IMR-90 (cell line): ENCODE measurements around the gene PROZ. TPM values are rescaled to one million over a fixed set of nuclear protein-coding genes. Genes with fewer than 3 reads are reported as not detected.

Experiments used
- ATAC-seq: fragments of 200-7000 bp; cut with Tn5 transposase; 2 replicates; pipeline ENCODE4 v1.9.1; 2020; ENCODE audit warnings: low read depth, mild to moderate bottlenecking, moderate library complexity
- BruUV-seq: library from RNA; stranded (reverse); fragments of 400-500 nt; replicated peaks from 2 replicates; lab custom pipeline; 2021; lab: Mats Ljungman, UMichigan
- CTCF ChIA-PET: fragments of 300-600 bp; formaldehyde crosslinking; extraction: SDS; loops from one replicate; lab custom pipeline; 2021; ENCODE audit warnings: antibody characterized with exemption; lab: Yijun Ruan, JAX
- POLR2A ChIA-PET: fragments of 300-600 bp; sonication (Branson Sonifier 250); formaldehyde crosslinking; loops from one replicate; lab custom pipeline; 2022; ENCODE audit warnings: antibody characterized with exemption; ENCODE audit not compliant: unreplicated experiment; lab: Charles Lee
- DNase-seq: peaks from one replicate; pipeline ENCODE4 v3.0.0; 2013
- H2AFZ ChIP-seq: replicated peaks from 2 replicates; pipeline ENCODE3; 2013; ENCODE audit warnings: low read length, mild to moderate bottlenecking; ENCODE audit not compliant: poor library complexity
- H2AK5ac ChIP-seq: 2 replicates; pipeline ENCODE4 v1.6.1; 2013; ENCODE audit warnings: low read depth, low read length, inconsistent platforms
- H2AK9ac ChIP-seq: replicated peaks from 2 replicates; pipeline ENCODE3; 2013; ENCODE audit warnings: mild to moderate bottlenecking, low read depth, low read length, moderate library complexity; ENCODE audit not compliant: poor library complexity
- H2BK120ac ChIP-seq: 2 replicates; pipeline ENCODE4 v1.6.1; 2013; ENCODE audit warnings: low read depth, low read length, inconsistent platforms
- H2BK15ac ChIP-seq: 3 replicates; pipeline ENCODE4 v1.6.1; 2013; ENCODE audit warnings: low read depth, low read length, inconsistent platforms
- H2BK20ac ChIP-seq: 2 replicates; pipeline ENCODE4 v1.6.1; 2013; ENCODE audit warnings: low read depth, mild to moderate bottlenecking, inconsistent platforms, low read length, moderate library complexity
- H2BK5ac ChIP-seq: 2 replicates; pipeline ENCODE4 v1.6.1; 2013; ENCODE audit warnings: mild to moderate bottlenecking, low read depth, low read length, inconsistent platforms; ENCODE audit not compliant: poor library complexity, severe bottlenecking
- H3K14ac ChIP-seq: replicated peaks from 2 replicates; pipeline ENCODE4 v1.6.1; 2013; ENCODE audit warnings: low read depth, low read length, inconsistent platforms
- H3K18ac ChIP-seq: 2 replicates; pipeline ENCODE4 v1.6.1; 2013; ENCODE audit warnings: low read depth, low read length, control low read depth
- H3K23ac ChIP-seq: 2 replicates; pipeline ENCODE4 v1.6.1; 2013; ENCODE audit warnings: low read depth, low read length, inconsistent platforms
- H3K27ac ChIP-seq: 2 replicates; pipeline ENCODE4 v1.5.1; 2013; ENCODE audit warnings: mild to moderate bottlenecking, control low read depth, low read length; ENCODE audit not compliant: insufficient read depth
- H3K27me3 ChIP-seq: 2 replicates; pipeline ENCODE4 v1.6.1; 2013; ENCODE audit warnings: low read length; ENCODE audit not compliant: control insufficient read depth, insufficient read depth
- H3K36me3 ChIP-seq: 2 replicates; pipeline ENCODE4 v1.6.1; 2013; ENCODE audit warnings: low read length, mixed read lengths; ENCODE audit not compliant: control insufficient read depth, insufficient read depth
- H3K4ac ChIP-seq: 2 replicates; pipeline ENCODE4 v1.6.1; 2013; ENCODE audit warnings: low read depth, low read length, inconsistent platforms
- H3K4me1 ChIP-seq: 2 replicates; pipeline ENCODE4 v1.6.1; 2013; ENCODE audit warnings: low read length, mixed read lengths; ENCODE audit not compliant: control insufficient read depth, insufficient read depth
- H3K4me2 ChIP-seq: 2 replicates; pipeline ENCODE4 v1.6.1; 2013; ENCODE audit warnings: low read depth, mild to moderate bottlenecking, control low read depth, low read length, moderate library complexity
- H3K4me3 ChIP-seq: 2 replicates; pipeline ENCODE4 v1.5.1; 2013; ENCODE audit warnings: low read depth, mild to moderate bottlenecking, control low read depth, low read length, moderate library complexity; ENCODE audit not compliant: insufficient read depth
- H3K56ac ChIP-seq: 2 replicates; pipeline ENCODE4 v1.6.1; 2013; ENCODE audit warnings: low read length, inconsistent platforms; ENCODE audit not compliant: insufficient read depth; ENCODE audit errors: extremely low read depth
- H3K79me1 ChIP-seq, 2 experiments: 2 replicates each; pipeline ENCODE4 v1.6.1; 2013; ENCODE audit warnings: low read length in 2 of 2, inconsistent platforms in 1 of 2, low read depth in 1 of 2
- H3K9ac ChIP-seq: 2 replicates; pipeline ENCODE4 v1.6.1; 2013; ENCODE audit warnings: low read depth, low read length, control low read depth
- H3K9me1 ChIP-seq: 2 replicates; pipeline ENCODE4 v1.6.1; 2013; ENCODE audit warnings: low read length, inconsistent platforms; ENCODE audit not compliant: insufficient read depth
- H3K9me3 ChIP-seq: 2 replicates; pipeline ENCODE4 v1.6.1; 2013; ENCODE audit warnings: low read length; ENCODE audit not compliant: control insufficient read depth, insufficient read depth
- H4K20me1 ChIP-seq: 2 replicates; pipeline ENCODE4 v1.6.1; 2013; ENCODE audit warnings: low read length, inconsistent platforms; ENCODE audit not compliant: insufficient read depth
- H4K5ac ChIP-seq: 2 replicates; pipeline ENCODE4 v1.6.1; 2013; ENCODE audit warnings: mild to moderate bottlenecking, low read depth, low read length, control low read depth
- H4K8ac ChIP-seq, 2 experiments: 2 replicates each; pipeline ENCODE4 v1.6.1; 2013; ENCODE audit warnings: low read depth in 2 of 2, low read length in 2 of 2, control low read depth in 1 of 2, inconsistent platforms in 1 of 2
- H4K91ac ChIP-seq: 2 replicates; pipeline ENCODE4 v1.6.1; 2013; ENCODE audit warnings: low read depth, low read length, inconsistent platforms; ENCODE audit not compliant: insufficient read depth
- NFE2L2 ChIP-seq: fragments of 150-350 bp; IDR thresholded peaks from 2 replicates; pipeline ENCODE4 v1.6.1; 2016; ENCODE audit warnings: low read depth, mild to moderate bottlenecking, low read length
- RFX5 ChIP-seq: IDR thresholded peaks from 2 replicates; pipeline ENCODE4 v1.8.0; 2012; ENCODE audit warnings: low read depth, mild to moderate bottlenecking, low read length, moderate library complexity
- WGBS, 2 experiments: methylation state at CpG; one replicate each; pipeline versions ENCODE4 v1.1.5 to v1.1.7; 2013; ENCODE audit warnings: missing lambda C conversion rate in 2 of 2; ENCODE audit not compliant: insufficient read length in 1 of 2; ENCODE audit errors: extremely low coverage in 2 of 2; 5-methylcytosine and 5-hydroxymethylcytosine counted together
- dilution Hi-C: fragments of 300-500 bp; cut with HindIII; formaldehyde crosslinking; loops from one replicate; pipeline ENCODE4 v1.14.3; 2018; ENCODE audit warnings: low sequenced_read_pairs; ENCODE audit not compliant: unreplicated experiment
- in situ Hi-C: fragments of 300-500 bp; cut with MboI; formaldehyde crosslinking; loops from 3 replicates; pipeline ENCODE4 v1.14.3; 2019; ENCODE audit warnings: low sequenced_read_pairs, inconsistent platforms, mixed read lengths
- intact Hi-C: fragments of 100-400 bp; cut with micrococcal nuclease; formaldehyde crosslinking; loops from 2 replicates; pipeline ENCODE4 v1.10.0; 2022
- polyA plus RNA-seq, 3 experiments: library from polyadenylated mRNA; depleted of rRNA; stranded (reverse); fragments of >200 nt; gene quantifications; 2 replicates each; pipeline ENCODE4 v1.2.3, GENCODE V29; 2012; ENCODE audit warnings: low replicate concordance in 1 of 3
- total RNA-seq: library from RNA; depleted of rRNA; stranded (reverse); fragments of >200 nt; gene quantifications from 2 replicates; pipeline ENCODE4 v1.2.3, GENCODE V29; 2012
- TF ChIP-seq, protein P1 (sequence below): fragments of 150-350 bp; IDR thresholded peaks from 2 replicates; pipeline ENCODE4 v1.6.1; 2016; ENCODE audit warnings: low read depth, mild to moderate bottlenecking, low read length, moderate library complexity, borderline replicate concordance

Gene PROZ
- total and polyA plus RNA-seq, 2 of the 4 experiments (the other 2 are of a cell fraction), result not detected

DNA sequence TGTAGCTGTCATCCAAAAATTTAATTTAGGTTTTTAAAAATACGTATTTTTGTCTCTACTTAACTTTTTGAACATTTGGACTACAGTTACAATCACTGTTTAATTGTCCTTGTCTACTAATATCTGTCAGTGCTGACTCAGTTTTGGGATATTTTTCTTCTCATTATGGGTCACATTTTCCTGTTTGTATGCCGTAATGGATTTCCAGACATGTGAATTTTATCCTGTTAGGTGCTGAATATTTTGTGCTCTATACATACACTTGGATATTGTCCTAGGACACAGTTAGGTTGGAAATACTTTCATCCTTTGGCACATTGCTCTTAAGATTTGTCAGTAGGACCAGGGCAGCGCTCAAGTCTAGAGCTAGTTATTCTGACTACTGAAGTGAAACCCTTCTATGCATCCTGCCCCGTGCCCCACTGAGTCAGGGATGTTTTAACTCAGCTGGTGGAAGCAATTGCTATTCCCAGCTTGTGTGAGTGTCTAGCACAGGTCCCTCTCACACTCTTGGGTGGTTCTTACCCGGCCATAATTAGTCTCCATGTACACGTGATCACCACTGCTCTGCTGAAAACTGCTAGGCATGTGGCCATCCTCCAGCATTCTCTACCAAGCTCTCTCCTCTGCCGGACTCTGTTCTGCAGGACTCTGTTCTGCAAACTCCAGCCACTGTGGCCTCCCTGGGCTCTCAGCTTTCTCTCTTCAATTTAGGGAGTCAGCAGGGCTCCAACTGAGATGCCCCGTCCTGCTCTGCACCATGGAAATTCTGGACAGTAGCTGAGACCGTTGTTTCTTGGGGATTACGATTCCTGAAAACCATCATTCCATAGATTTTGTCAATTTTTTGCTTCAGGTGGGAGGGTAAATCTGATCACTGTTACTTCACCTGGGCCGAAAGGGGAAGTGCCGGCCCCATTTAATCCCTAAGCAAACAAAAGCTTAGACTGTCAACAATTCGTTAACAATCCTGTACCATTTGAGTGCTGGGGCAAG, 11.1 kb downstream of the PROZ start (continued):
- TF ChIP-seq NFE2L2 (no peak), RFX5 (no peak)

DNA sequence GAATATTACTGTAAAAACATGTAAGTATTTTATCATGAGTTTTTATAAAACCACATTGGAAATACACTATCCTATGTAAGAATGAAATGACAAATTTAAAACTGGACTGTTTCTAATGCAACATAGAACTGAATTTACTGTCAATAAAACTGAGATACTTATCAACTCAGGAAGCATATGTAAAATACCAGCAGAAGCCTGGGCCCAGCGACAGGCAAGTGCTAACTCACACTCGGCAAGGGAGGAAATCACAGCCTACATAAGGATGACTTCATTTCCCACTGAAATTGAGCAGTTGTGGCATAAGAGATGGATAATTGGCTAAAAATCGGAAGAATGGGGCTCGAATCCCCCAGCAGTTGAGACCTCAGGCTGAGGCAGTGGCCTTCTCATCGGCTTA, 12.1 kb downstream of the PROZ start:
- ChIA-PET POLR2A (no interaction called here), CTCF (no interaction called here)
- in situ Hi-C loops, result no loop called here

More for the DNA sequence above, 12.1 kb downstream of the PROZ start:
- intact Hi-C loops (no loop called here), dilution Hi-C loops (no loop called here)
- 68% methylated on average over 3 of the region's 5 CpGs; no CpG with 5 or more reads in 1 of the 2 experiments for WGBS, 2 experiments
- Histone ChIP-seq H2BK20ac (no peak overlapping the region), H3K4me3 (no peak overlapping the region), H2BK120ac (no peak overlapping the region), H3K27me3 (no peaks in the 10 kb centered on the region), H3K14ac (no peak overlapping the region), H3K9me3 (0 out of 2 replicates have a peak, but pooled peaks cover 2% of the 10 kb centered on the region), H4K91ac (no peak overlapping the region), H2BK5ac (no peak overlapping the region), H4K8ac (no peak overlapping the region), H3K56ac (no peak overlapping the region), H3K9me1 (peaks cover 16% of the 10 kb centered on the region), H3K4ac (no peak overlapping the region), H3K4me1 (peaks cover 12% of the 10 kb centered on the region), H2AK9ac (no peak overlapping the region), H2BK15ac (no peak overlapping the region), H3K79me1 (peaks cover 0 to 29% of the 10 kb centered on the region in 2 experiments; a peak in 2 of 4 replicates), H3K36me3 (peaks cover 39% of the 10 kb centered on the region), H3K23ac (no peak overlapping the region), H2AK5ac (no peak overlapping the region), H4K5ac (no peak overlapping the region), H3K18ac (no peak overlapping the region), H2AFZ (no peak overlapping the region), H3K27ac (no peak overlapping the region), H3K4me2 (no peak overlapping the region), H3K9ac (no peak overlapping the region), H4K20me1 (no peaks in the 10 kb centered on the region)
- BruUV-seq, result no TSS peak
- ATAC-seq (no peak), DNase-seq (no peak)
- TF ChIP-seq, protein P1, sequence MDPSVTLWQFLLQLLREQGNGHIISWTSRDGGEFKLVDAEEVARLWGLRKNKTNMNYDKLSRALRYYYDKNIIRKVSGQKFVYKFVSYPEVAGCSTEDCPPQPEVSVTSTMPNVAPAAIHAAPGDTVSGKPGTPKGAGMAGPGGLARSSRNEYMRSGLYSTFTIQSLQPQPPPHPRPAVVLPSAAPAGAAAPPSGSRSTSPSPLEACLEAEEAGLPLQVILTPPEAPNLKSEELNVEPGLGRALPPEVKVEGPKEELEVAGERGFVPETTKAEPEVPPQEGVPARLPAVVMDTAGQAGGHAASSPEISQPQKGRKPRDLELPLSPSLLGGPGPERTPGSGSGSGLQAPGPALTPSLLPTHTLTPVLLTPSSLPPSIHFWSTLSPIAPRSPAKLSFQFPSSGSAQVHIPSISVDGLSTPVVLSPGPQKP, result no peak
- TF ChIP-seq RFX5, result no peak
